ENCODE data around the gene P4HA2. TPM values are rescaled to one million over a fixed set of nuclear protein-coding genes. Genes with fewer than 3 reads are reported as not detected.

P4HA2 gene
- total and polyA plus RNA-seq, 2 of the 13 experiments (the other 11 are each of a cell fraction or from before 2014, with no cell fraction given) = 37.7 to 126 TPM

- TF ChIP-seq ZNF788 (CRISPR knock-in tag; IDR thresholded peaks at IDR 0.05; ENCODE audit: borderline replicate concordance) (no peak), ZNF558 (CRISPR knock-in tag; IDR thresholded peaks at IDR 0.05; ENCODE audit: borderline replicate concordance) (no peak), MED8 (CRISPR knock-in tag; IDR thresholded peaks at IDR 0.05; ENCODE audit: insufficient replicate concordance) (no peak), SOX5 (CRISPR knock-in tag; IDR thresholded peaks at IDR 0.05; ENCODE audit: borderline replicate concordance) (no peak), RERE (CRISPR knock-in tag; IDR thresholded peaks at IDR 0.05; ENCODE audit: low read depth) (no peak), ZNF343 (CRISPR knock-in tag; IDR thresholded peaks at IDR 0.05) (no peak), E2F5 (CRISPR knock-in tag; conservative IDR thresholded peaks at IDR 0.05) (no peak), EEA1 (CRISPR knock-in tag; IDR thresholded peaks at IDR 0.05; ENCODE audit: borderline replicate concordance) (no peak), HNRNPL (IDR thresholded peaks at IDR 0.05; ENCODE audit: low read depth, low read length) (no peak), PHF21A (CRISPR knock-in tag; IDR thresholded peaks at IDR 0.05) (0 out of 2 replicates have a peak, but pooled peaks have one; percentile 14), ZMAT3 (CRISPR knock-in tag; conservative IDR thresholded peaks at IDR 0.05) (peak; percentile 67; the same call in 1 of the 2 replicates), ZNF24 (IDR thresholded peaks at IDR 0.05) (no peak), TFDP1 (CRISPR knock-in tag; IDR thresholded peaks at IDR 0.05; ENCODE audit: borderline replicate concordance) (no peak), ZNF782 (CRISPR knock-in tag; IDR thresholded peaks at IDR 0.05; ENCODE audit: borderline replicate concordance) (no peak), HOXA7 (CRISPR knock-in tag; IDR thresholded peaks at IDR 0.05) (no peak), RFX5 (IDR thresholded peaks at IDR 0.05; ENCODE audit: low read depth, low read length) (no peak), BRD4 (CRISPR knock-in tag; IDR thresholded peaks at IDR 0.05) (no peak), GLI4 (CRISPR knock-in tag; IDR thresholded peaks at IDR 0.05; ENCODE audit: borderline replicate concordance) (no peak), ZNF337 (CRISPR knock-in tag; IDR thresholded peaks at IDR 0.05; ENCODE audit: borderline replicate concordance, low read depth) (0 out of 2 replicates have a peak, but pooled peaks have one; percentile 28), CREBL2 (CRISPR knock-in tag; IDR thresholded peaks at IDR 0.05; ENCODE audit: borderline replicate concordance) (no peak), ZBTB37 (CRISPR knock-in tag; IDR thresholded peaks at IDR 0.05) (no peak)
Measured at GRCh38 chr5:132228241-132229035, 785 bp upstream of the P4HA2 start (continued).
